GM21786 (cell line): Measurements from ENCODE around the gene PHKA2.
A peak's percentile ranks its signal among the peaks of the same experiment; 100 is the strongest.

Experiments used
- ATAC-seq: cut with Tn5 transposase; IDR thresholded peaks from one replicate; pipeline ENCODE4 v1.9.1; 2021; ENCODE audit not compliant: unreplicated experiment

PHKA2 gene

DNA sequence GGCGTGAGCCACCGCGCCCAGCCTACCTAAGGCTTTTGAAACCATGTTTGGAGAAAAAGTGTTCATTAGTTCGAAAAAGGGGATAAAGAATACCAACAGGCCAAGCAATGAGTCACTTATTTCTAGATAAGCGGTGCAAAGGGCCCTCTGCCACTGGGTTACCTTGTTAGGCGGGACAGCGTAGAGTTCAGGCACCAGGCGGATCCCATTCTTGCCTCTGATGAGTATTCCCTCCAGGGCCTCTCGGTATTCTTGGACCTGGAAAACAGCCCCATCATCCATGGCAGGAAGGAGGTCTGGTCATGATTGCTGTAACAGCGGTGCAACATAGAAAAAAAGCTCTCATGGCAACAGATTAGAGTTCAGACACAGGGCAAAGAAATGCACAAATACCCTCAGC, 48.0 kb downstream of the PHKA2 start:
- ATAC-seq, result no peak

DNA sequence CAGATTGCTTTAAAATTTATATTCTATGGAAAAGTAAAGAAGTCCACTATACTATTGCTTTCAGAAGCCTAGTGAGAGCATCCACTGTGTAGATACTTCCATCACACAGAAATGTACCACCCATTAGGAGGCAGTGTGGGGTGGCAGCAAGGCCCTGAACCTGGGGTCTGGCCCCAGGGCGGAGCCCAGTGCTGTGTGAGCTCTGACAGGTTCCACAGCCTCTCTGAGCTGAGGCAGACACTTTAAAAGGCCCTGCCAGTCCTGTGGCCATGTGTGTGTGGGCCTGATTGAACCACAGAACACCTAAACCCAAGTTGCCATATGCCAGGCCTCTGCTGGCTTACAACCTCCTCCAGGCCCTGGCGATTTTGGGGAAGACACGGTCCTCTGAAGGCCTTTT, 49.2 kb downstream of the PHKA2 start:
- ATAC-seq, result no peak

DNA sequence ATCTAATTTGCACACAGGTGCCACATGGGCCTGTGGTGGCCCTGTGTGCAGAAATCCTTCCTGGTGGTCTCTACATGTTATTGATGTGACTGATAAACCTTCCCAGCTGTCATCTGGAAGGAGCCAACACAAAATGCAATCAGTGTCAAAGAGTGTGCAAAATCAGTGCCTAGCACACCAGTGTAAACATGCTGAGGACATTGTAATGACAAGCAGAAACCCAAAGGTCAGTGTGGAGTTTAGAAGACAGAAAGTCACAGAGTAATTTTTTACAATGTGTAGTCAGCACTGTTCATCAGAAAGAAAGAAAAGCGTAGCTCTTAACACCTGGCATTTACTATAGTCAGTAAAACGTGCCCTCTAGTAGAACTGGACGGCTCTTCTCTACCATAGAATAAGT, 50.3 kb downstream of the PHKA2 start:
- no peak for ATAC-seq

DNA sequence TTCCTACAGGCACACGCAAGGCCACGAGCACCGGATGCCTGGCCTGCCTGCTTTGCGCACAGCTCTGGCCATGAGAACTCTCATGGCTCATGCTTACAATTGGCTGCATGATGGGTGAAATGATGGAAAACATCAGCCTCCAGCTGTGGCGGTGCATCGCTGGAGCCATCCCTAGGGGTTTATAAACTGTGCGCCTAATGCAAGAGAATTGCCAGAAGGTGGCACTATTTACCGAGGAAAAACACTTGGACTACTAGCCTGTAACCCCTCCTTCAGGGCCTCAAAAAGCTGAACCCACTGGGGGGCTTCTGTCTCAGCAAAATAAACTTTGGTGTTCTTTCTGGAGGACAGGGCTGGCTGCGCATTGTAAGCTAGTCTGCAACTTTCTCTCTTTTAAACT, 51.9 kb downstream of the PHKA2 start:
- ATAC-seq, result no peak

DNA sequence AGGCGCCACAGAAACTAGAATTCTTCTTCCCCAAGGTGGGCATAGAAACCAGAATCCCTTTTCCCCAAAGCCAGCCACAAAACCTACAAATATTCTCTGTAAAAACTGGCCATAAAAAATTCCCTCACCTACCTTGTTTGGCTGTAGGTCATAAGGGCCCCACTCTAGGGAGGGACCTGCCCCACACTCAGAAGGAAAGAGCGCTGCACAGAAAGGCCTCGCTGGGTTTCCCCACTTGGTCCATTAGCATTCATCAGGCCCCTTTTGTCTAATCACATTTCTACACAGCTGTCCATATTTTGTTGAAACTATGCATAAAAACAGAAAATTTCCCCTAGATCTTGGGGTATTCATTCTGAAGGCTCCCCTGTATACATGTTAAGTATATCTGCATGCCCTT, 54.1 kb downstream of the PHKA2 start:
- ATAC-seq, result peak; percentile 47

DNA sequence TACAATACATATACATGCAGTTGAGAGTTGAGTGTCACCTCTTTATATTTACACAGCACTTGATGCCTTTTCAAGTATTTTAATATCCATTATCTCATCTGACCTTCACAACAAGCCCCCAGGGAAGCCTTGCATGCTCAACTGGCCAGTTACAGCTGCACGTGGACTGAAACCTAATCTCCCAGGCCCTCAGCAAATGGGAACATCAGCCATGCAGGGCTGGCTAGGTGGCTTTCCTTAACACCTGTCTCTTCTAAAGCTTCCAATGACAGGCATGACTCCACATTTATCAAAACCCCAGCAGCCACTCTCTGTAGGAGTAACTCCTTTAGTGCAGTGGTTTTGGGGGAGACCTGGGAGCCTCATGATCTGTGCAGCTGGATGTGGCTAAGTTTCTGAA, 56.4 kb downstream of the PHKA2 start:
- ATAC-seq, result no peak

DNA sequence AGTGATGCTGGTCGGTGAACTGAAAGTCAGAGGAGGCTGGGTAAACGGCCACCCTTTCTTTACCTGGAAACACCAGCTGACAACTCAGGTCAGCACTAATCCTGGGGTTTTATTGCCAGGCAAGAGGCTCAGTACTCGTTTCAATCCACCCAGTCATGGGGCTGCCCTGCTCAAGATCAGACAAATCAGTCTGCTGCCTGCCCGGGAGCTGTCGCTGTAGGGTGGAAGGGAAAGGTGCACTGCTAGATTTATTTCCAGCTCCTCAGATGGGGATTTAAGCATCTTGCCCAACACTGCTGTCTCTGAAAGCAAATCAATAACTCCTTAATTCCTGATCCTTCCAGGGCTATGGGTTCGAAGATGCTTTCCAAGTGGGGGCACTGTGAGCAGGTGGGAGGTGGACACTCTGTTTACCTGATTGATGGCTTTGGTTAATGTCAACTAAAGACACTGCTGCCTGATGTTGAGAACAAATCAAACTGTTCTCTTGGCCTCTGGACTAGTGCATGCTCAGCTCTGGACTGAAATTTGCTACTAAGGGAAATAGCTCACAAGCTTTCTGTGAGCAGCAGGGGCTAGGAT, 59.3 kb downstream of the PHKA2 start:
- no peak for ATAC-seq

DNA sequence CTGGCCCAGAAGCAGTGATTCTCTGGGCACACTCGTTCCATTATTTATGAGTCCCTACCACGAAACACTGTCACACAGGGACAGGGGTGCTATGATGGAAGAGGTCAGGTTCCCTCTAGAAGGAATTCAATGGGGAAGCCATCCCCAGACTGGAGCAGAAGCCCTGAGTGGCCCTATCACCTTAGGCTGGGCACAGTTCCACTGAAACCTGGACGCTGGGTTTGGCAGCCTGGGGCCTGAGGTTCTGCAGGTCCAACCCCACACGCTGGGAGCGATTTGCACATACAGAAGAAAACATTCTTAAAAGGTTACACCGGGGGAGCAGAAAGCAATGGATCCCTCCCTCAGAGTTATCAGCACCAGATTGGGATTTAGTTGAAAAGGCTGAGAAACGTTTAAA, 63.3 kb downstream of the PHKA2 start:
- ATAC-seq, result no peak

DNA sequence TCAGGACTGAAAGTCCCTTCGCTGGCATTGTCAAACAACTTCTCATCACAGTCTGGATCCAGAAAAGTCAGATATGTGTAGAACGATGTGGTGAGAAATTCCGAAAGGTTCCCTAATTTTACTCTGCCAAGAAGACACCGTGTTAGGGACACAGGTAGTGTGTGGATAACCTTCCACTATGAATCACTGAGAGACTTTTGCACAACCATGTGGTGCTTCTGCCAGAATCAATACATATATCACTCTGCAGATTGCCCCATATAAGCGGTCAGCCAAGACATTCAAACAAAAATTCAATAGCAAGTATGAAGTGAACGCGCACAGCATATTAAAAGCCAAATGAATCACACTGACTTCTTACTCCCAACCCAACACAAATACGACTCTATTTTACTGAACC, 63.8 kb downstream of the PHKA2 start:
- no peak for ATAC-seq

DNA sequence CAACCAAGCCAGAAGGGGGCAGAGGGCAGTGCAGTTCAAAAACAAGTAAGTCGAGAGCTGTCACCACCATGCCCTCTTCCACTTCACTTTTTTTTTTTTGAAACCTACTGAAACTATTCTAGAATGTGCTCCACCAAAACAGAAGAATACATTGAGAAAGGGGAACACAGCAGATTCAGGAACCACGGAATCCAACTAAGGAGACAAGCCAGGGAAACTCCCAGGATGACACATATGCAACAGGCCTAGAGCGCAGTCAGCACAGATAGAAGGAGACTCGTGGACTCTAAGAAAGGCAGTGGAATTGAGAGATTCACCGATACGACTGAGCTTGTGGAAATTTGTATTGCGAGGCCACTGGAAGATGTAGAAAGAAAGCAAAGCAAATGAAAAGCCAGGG, 66.1 kb downstream of the PHKA2 start:
- no peak for ATAC-seq

DNA sequence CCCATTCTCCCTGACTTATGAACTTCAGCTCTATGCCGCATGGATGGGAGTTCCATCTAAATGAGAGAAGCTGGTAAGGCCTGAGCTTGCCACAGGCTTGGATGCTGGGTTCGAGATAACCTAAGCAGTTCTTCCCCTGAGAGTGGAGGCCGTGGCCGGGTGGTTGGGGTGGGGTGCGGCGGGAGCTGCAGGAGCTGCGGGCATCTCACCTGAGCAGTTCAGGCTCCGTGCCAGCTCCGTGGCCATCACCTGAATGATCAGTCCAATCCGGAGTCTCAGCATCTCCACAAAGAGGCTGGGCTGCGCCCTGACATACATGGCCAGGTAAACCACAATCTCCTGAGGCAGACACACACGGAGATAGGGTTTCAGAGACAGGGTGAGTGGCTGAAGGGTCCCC, 77.6 kb downstream of the PHKA2 start:
- no peak for ATAC-seq

DNA sequence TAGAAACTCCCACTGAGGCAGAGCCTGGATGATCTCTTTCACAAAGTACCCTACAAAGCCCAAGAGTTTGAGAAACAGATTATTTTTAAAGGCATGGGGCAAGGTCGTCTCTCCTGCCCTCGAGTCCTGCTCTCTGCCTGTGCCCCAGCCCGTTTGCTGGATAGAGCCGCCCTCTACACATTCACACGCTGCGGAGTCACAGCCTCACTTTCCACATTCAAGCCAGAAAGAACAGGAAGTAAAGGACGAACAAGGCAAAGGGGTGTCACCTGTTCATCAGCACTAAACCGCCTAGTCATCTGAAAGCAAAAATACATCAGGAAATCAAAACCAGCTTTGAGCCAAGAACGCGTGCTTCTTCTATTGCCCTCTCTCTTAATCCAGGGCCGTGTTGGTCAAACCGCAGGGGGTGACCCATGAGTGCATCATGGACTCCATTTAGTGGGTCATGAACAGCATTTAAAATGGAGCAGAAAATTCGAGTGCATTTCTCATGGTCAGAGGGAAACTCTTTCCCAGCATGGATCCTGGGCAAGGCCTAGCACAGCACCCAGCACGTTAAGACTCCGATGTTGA, 83.4 kb downstream of the PHKA2 start:
- ATAC-seq, result no peak

DNA sequence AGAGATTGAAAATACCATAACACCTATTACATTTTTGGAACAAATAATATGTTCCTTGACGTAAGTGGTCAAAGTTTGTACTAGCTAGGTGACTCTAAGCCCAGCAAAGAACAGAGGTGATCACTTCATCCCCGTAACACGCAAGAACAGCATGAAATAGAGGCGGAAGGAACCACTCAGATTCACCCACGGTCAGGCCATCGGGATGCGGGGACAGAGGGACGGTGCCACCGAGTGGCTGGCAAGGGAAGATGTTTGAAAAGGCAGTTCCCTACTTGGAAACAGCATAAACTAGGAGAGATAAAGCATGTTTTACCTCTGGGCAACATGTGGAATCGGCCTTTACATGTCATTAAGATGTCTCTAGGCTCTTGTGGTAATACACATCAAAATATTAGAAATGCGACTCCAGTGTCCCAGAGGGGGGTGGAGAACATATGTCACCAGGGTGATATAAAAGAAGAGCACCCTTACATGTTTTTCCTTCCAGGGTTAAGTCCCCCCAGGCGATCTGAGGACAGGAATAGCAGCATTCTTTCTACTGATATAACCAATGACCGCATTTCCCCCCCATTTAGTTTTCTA, 84.0 kb downstream of the PHKA2 start:
- ATAC-seq, result no peak

DNA sequence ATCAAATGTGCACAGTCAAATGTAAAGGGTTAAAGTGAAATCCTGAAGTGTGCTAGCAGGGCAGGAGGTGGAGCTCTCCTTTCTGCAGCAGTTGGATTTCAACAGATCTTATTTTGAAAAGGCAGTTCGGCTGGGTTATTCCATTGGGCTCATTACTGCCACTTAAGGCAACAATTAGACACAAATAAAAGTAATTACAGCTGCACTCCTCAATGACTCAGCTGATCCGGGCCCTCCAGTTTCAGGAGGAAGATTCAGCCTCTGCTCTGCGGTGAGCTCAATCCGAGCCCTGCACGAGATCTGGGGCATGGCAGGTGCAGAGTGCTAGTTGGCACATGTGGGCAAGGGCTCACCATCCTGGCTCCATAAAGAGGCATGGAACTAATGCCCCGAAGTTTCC, 85.4 kb downstream of the PHKA2 start:
- no peak for ATAC-seq

DNA sequence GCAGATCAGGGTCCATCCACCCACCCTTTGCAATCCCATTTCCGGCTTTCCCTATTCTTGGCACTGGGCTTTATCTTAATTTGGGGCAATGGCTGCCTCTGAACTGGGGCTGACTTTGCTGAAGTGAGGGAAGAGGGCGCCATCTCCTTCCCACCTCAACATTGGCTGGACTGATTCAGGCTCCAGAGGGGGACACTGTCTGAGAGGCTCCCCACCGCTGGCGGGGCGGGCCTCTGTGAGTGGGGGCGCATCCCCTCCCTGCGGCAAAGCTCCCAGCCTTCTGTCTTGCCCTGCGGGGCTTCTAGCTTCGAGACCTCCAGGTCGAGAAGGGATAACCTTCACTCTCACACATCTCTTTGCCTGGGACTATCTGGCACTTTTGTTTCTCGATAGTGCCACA, 85.8 kb downstream of the PHKA2 start:
- no peak for ATAC-seq

DNA sequence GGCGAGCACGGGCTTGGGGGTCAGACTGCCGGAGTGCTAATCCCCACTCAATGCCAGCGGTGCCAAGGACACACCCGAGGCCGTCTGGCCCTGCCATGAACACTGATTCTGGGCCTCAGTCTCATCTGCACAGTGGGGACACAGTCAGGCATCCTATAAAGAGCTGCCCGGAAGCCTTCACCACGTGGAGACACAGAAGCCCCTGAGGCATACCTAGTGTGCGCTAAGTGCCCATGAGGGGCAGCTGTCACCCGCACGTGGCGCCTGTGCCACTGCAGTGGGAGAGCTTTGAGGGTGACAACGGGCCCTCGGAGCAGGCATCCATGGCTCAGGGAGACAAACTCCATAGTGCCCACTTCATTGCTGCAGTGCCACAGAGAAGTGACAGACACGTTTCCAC, 86.3 kb downstream of the PHKA2 start:
- no peak for ATAC-seq

DNA sequence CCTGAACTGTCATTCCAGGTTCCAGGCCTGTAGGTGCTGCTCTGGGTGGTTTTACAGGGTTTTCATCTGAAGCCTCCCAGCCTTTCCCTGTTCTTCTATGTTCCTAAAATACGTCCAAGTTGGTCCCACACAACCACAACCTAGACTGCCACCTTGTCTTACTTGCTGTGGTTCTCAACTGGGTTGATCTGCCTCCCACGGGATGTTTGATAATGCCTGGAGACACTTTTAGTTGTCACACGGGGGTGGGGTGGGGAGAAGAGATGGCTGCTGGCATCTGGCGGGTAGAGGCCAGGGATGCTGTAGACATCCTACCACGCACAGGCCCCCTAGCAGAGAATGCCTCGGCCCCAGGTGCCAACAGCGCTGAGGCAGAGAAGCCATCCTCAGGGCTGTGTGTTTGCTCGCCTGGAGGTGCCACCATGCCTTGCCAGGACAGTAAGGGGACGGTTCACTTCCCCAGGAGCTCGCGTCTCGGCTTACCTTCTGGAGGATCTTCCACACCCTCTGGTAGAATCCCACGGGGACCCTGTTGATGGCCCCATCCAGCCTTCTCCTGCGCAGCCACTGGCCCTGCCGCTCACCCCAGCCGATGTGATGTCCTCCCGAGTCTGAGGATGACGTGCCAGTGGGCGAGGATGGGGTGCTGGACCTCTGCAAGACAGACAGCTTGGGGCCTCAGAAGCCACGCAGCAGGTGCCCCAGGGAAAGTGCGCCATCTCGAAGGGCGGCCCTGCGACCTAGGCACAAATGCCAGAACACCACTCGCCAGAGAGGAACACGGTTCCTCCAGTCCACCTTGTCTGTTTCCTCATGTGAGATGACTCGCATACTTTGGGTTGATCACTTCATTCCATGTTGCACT, 87.0 kb downstream of the PHKA2 start:
- no peak for ATAC-seq

DNA sequence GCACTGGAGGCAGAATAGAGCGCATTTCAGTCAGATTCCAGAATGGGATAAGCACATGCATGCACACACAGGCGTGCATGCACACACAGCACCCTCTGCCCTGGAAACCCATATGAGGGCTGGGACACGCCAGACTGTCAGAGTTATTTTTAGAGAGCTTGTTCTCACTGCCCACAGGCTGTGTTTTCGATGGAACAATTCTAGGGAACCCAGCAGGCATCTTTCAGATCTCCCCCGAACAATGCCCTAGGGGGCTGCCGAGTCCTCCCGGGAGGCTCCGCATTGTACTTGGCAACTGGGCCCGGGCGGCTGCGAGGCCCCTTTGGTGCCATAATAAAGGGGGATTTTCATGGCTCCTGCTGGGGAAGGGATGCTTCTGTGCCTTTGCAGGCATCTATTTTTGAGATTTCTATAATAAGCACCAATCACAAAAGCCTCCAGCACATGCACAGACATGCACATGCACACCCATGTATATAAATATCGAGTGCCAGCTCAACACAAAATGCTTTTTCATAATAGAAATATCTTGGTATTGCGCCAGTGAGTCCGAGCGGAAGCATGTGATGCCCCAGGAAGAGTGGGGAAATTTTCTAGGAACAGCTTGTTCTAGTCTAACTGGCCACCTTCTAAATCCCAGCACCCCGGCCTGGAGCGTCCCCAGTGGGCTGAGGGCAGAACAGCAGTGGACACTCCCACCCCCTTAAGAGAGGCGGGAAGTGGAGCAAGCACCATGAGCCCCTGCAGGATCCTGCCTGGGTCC, 88.5 kb downstream of the PHKA2 start:
- ATAC-seq, result no peak

DNA sequence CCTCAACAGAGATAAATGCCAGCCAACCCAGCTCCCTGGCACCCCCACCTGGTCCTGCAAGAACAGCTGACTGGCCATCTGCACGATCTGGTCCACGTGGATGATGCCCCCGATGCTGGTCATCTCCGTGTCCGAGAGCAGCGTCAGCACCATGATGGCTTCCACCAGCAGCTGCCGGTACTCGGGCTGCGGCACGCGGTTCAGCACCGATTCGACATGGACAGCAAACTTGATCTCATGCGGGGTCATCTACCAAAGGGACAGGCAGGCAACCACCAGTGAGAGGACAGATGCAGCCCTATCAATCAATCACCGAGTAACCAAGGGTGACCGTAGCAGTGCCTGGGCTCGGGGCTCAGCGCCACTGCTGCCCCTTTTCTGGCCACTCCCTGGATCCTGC, 89.8 kb downstream of the PHKA2 start:
- no peak for ATAC-seq

DNA sequence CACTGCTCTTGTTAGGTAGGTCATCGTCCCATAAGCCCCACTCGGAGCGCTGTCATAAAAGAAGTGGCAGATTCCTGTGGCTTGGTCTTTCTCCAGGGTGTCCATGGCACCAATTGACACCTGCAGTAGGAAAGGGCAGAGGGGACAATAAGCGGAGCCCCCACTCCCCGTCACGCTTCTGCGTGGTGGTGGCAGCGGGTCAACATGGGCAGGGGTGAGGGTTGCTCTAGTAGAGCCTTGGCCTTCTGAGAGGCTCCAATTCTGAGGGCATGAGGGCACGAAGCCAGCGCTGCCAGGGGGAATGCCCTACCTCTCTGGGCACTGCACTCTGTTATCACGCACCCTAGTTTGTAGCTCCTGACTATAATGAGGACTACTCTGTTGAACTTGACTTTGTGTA, 90.4 kb downstream of the PHKA2 start:
- ATAC-seq, result no peak

DNA sequence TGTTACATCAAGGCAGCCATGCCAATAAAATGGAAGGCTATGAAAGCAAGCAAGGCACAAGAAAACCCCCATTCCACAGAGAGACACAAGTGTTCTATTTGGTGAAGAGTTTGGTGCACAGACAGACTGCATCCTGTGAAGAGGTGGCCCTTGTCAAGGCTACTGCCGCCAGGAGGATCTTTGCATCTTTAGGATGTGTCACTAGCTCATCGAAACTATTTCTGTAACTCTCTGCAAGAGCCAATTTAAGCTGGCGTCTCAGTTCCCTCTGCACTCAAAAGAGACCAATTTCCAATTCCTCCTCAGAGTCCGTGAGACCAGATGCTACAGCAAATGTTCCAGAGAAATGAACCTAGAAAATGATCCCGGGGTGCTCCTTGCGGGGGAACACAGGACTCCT, 91.0 kb downstream of the PHKA2 start:
- no peak for ATAC-seq
